Measurements from ENCODE around the gene F10. TPM values are rescaled to one million over a fixed set of nuclear protein-coding genes. Genes with fewer than 3 reads are reported as not detected.

Gene F10
- total and polyA plus RNA-seq, 8 donors = 1.1 to 59.4 (median 3.8) TPM

- H3K27me3 ChIP-seq = no peaks in the 10 kb centered on the region
- ATAC-seq (no peak), DNase-seq (no peak), FAIRE-seq (no peak)
- peaks cover 0 to 9% (median 0%) of the 10 kb centered on the region in 3 donors for H3K36me3 ChIP-seq
- H3K4me3 ChIP-seq = no peak overlapping the region
- intact Hi-C loops (cut with DNase I) = no loop called here
- H3K9me3 ChIP-seq = no peaks in the 10 kb centered on the region
- no peak overlapping the region for H3K27ac ChIP-seq
- no peak for TF ChIP-seq CTCF (IDR thresholded peaks at IDR 0.05)
- H3K4me1 ChIP-seq = no peaks in the 10 kb centered on the region
- WGBS, 2 donors = 94 to 99% methylated on average over 3 of the region's 3 CpGs
Observed at GRCh38 chr13:113167575-113167974, 45.0 kb downstream of the F10 start.

GRCh38 chr13:113168211-113168610 is 45.6 kb downstream of the F10 start:
- TF ChIP-seq CTCF (IDR thresholded peaks at IDR 0.05) = no peak
- intact Hi-C loops (cut with DNase I) = no loop called here
- FAIRE-seq = no peak
- no peak for DNase-seq
- Histone ChIP-seq H3K4me1 (no peaks in the 10 kb centered on the region), H3K27me3 (no peaks in the 10 kb centered on the region), H3K27ac (no peak overlapping the region), H3K36me3 (peaks cover 0 to 9% (median 0%) of the 10 kb centered on the region in 3 donors), H3K4me3 (no peak overlapping the region), H3K9me3 (no peaks in the 10 kb centered on the region)
- ATAC-seq = no peak
- WGBS, 2 donors = 92 to 98% methylated on average over 7 of the region's 7 CpGs

- H3K4me1 ChIP-seq = no peaks in the 10 kb centered on the region
- peaks cover 0 to 9% (median 0%) of the 10 kb centered on the region in 3 donors for H3K36me3 ChIP-seq
- WGBS, 2 donors = 86% methylated on average over 13 of the region's 13 CpGs
- no peaks in the 10 kb centered on the region for H3K27me3 ChIP-seq
- H3K4me3 ChIP-seq = no peak overlapping the region
- TF ChIP-seq CTCF (IDR thresholded peaks at IDR 0.05) = no peak
- intact Hi-C loops (cut with DNase I) = no loop called here
- ATAC-seq = no peak
- DNase-seq = no peak
- FAIRE-seq = no peak
- H3K27ac ChIP-seq = no peak overlapping the region
- no peaks in the 10 kb centered on the region for H3K9me3 ChIP-seq
Observed at GRCh38 chr13:113169277-113170272, 47.0 kb downstream of the F10 start.

GRCh38 chr13:113170511-113170910 is 47.9 kb downstream of the F10 start:
- H3K4me3 ChIP-seq = no peak overlapping the region
- no peaks in the 10 kb centered on the region for H3K4me1 ChIP-seq
- 86 to 87% methylated on average over 5 of the region's 5 CpGs for WGBS, 2 donors
- H3K27ac ChIP-seq = no peak overlapping the region
- peaks cover 0 to 9% (median 5%) of the 10 kb centered on the region in 3 donors for H3K36me3 ChIP-seq
- no peak for DNase-seq
- no peak for ATAC-seq
- no peaks in the 10 kb centered on the region for H3K27me3 ChIP-seq
- H3K9me3 ChIP-seq = no peaks in the 10 kb centered on the region
- intact Hi-C loops (cut with DNase I) = no loop called here
- TF ChIP-seq CTCF (IDR thresholded peaks at IDR 0.05) = no peak
- FAIRE-seq = no peak
